A673 (cell line): Measurements from ENCODE around the gene HSD11B1L.

Experiments used
- EZH2 ChIP-seq: fragments of 200-600 bp; sonication (generic); IDR thresholded peaks from 2 replicates; pipeline ENCODE4 v1.6.1; 2017; ENCODE audit warnings: borderline replicate concordance, low read depth, mild to moderate bottlenecking, mixed read lengths, antibody characterized with exemption, low read length; ENCODE audit not compliant: poor library complexity, severe bottlenecking
- TF ChIP-seq, protein P1 (sequence below): fragments of 300-800, 200-600 bp; sonication (generic); conservative IDR thresholded peaks from 2 replicates; pipeline ENCODE4 v1.5.1; 2017; ENCODE audit warnings: low read depth, mild to moderate bottlenecking, antibody characterized with exemption, low read length, moderate library complexity, mixed read lengths

DNA sequence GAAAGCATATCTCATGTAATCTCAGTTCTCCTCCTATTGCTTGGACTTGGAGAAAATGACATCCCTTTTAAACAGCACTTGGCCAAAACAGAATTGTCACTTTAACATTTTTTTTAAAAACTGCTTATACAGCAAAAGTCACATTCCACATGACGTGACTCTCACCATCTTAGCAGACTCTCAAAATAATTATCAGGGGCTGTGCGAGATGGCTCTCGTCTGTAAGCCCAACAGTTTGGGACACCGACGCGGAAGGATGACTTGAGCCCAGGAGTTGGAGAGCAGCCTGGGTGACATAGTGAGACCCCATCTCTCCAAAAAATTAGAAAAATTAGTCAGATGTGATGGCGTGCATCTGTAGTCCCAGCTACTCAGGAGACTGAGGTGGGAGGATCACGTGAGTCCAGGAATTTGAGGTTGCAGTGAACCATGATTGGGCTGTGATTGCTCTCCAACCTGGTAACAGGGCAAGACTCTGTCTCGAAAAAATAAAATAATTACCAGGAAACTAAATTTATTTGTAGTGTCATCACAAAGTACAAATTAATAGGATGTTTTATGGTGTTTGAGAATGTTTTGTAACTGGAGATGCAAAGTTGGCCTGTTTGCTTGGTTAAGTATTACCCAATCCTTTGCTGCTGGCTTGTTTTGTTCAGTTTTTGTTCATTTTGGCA, 49.1 kb upstream of the HSD11B1L start:
- TF ChIP-seq, protein P1, sequence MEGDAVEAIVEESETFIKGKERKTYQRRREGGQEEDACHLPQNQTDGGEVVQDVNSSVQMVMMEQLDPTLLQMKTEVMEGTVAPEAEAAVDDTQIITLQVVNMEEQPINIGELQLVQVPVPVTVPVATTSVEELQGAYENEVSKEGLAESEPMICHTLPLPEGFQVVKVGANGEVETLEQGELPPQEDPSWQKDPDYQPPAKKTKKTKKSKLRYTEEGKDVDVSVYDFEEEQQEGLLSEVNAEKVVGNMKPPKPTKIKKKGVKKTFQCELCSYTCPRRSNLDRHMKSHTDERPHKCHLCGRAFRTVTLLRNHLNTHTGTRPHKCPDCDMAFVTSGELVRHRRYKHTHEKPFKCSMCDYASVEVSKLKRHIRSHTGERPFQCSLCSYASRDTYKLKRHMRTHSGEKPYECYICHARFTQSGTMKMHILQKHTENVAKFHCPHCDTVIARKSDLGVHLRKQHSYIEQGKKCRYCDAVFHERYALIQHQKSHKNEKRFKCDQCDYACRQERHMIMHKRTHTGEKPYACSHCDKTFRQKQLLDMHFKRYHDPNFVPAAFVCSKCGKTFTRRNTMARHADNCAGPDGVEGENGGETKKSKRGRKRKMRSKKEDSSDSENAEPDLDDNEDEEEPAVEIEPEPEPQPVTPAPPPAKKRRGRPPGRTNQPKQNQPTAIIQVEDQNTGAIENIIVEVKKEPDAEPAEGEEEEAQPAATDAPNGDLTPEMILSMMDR = no peak
- no peak for TF ChIP-seq EZH2
